GM18951 (cell line): ENCODE data around the gene CHRFAM7A.
"Not testable (repeated sequence)": the region's sequence is repeated elsewhere in the genome, so short reads cannot be mapped to it uniquely, and the experiment has no call there.

ENCODE experiments used
- in situ Hi-C: fragments of 300-500 bp; cut with MboI; formaldehyde crosslinking; loops from one replicate; pipeline ENCODE4 v1.12.0; 2022; ENCODE audit warnings: low sequenced_read_pairs, mixed read lengths, inconsistent platforms; ENCODE audit not compliant: unreplicated experiment

CHRFAM7A gene

GRCh38 chr15:30334152-30334551, 59.2 kb downstream of the CHRFAM7A start:
- in situ Hi-C loops, result not testable (repeated sequence)

- in situ Hi-C loops, result not testable (repeated sequence)
Observed at GRCh38 chr15:30326145-30326544, 67.2 kb downstream of the CHRFAM7A start.

GRCh38 chr15:30321063-30321462, 72.3 kb downstream of the CHRFAM7A start:
- in situ Hi-C loops, result not testable (repeated sequence)

- in situ Hi-C loops, result not testable (repeated sequence)
Observed at GRCh38 chr15:30315704-30316103, 77.6 kb downstream of the CHRFAM7A start.

GRCh38 chr15:30310575-30310974, 82.8 kb downstream of the CHRFAM7A start:
- in situ Hi-C loops, result not testable (repeated sequence)
